Caco-2 (cell line): ENCODE measurements around the gene RHOT2. TPM values are rescaled to one million over a fixed set of nuclear protein-coding genes. Genes with fewer than 3 reads are reported as not detected.

ENCODE experiments used
- BruUV-seq: library from RNA; stranded (reverse); fragments of 400-500 nt; replicated peaks from 2 replicates; lab custom pipeline; 2021; lab: Mats Ljungman, UMichigan
- CTCF ChIA-PET: fragments of 300-600 bp; sonication (Branson Sonifier 250); formaldehyde crosslinking; loops from one replicate; lab custom pipeline; 2022; ENCODE audit warnings: antibody characterized with exemption; lab: Charles Lee
- POLR2A ChIA-PET: fragments of 300-600 bp; sonication (Branson Sonifier 250); formaldehyde crosslinking; loops from one replicate; lab custom pipeline; 2022; ENCODE audit warnings: antibody characterized with exemption; lab: Charles Lee
- DNase-seq, 2 experiments: peaks; one replicate each; pipeline versions ENCODE4 v3.0.0 to v3.0.0-alpha.2; 2020 to 2022
- H3K27me3 ChIP-seq: replicated peaks from 2 replicates; pipeline ENCODE4 v1.6.0; 2011; ENCODE audit warnings: low read length; ENCODE audit not compliant: control insufficient read depth, insufficient read depth
- H3K36me3 ChIP-seq: 2 replicates; pipeline ENCODE4 v1.5.1; 2011; ENCODE audit warnings: low read length; ENCODE audit not compliant: control insufficient read depth, insufficient read depth
- H3K4me1 ChIP-seq: fragments of 250-450 bp; sonication (Bioruptor Pico); 2 replicates; pipeline ENCODE4 v1.5.1; 2020; ENCODE audit warnings: mild to moderate bottlenecking
- H3K4me3 ChIP-seq: 2 replicates; pipeline ENCODE4 v1.5.1; 2011; ENCODE audit warnings: low read depth, mild to moderate bottlenecking, control low read depth, low read length
- H3K9me3 ChIP-seq: fragments of 250-450 bp; sonication (Bioruptor Pico); 2 replicates; pipeline ENCODE4 v1.5.1; 2020; ENCODE audit warnings: mild to moderate bottlenecking, moderate library complexity
- H3K27ac Mint-ChIP-seq: one replicate; pipeline ENCODE4 v1.8.0; 2022; ENCODE audit warnings: mixed read lengths; ENCODE audit not compliant: unreplicated experiment
- H3K27me3 Mint-ChIP-seq: one replicate; pipeline ENCODE4 v1.8.0; 2022; ENCODE audit warnings: mixed read lengths; ENCODE audit not compliant: insufficient read depth, unreplicated experiment
- H3K36me3 Mint-ChIP-seq: one replicate; pipeline ENCODE4 v1.8.0; 2022; ENCODE audit warnings: mild to moderate bottlenecking, mixed read lengths; ENCODE audit not compliant: insufficient read depth, unreplicated experiment
- H3K4me1 Mint-ChIP-seq: one replicate; pipeline ENCODE4 v1.8.0; 2022; ENCODE audit warnings: low read depth, mixed read lengths; ENCODE audit not compliant: unreplicated experiment
- H3K4me3 Mint-ChIP-seq: one replicate; pipeline ENCODE4 v1.8.0; 2022; ENCODE audit warnings: mild to moderate bottlenecking, moderate library complexity, mixed read lengths; ENCODE audit not compliant: unreplicated experiment
- H3K9me3 Mint-ChIP-seq: one replicate; pipeline ENCODE4 v1.8.0; 2022; ENCODE audit warnings: mixed read lengths; ENCODE audit not compliant: unreplicated experiment
- intact Hi-C: fragments of 100-400 bp; cut with micrococcal nuclease; formaldehyde crosslinking; loops from one replicate; pipeline ENCODE4 v1.10.0; 2022; ENCODE audit not compliant: unreplicated experiment
- total RNA-seq: library from RNA; stranded (reverse); gene quantifications from 2 replicates; pipeline ENCODE4 v1.2.3, GENCODE V29; 2022
- TF ChIP-seq, protein P1 (sequence below), 2 experiments: fragments of 200-600 bp in 1 of 2; IDR thresholded peaks; 1 replicate in 1 of 2; 2 replicates in 1 of 2; pipeline versions ENCODE4 v1.5.1 to v1.8.0; 2011 to 2022; ENCODE audit warnings: antibody characterized with exemption in 1 of 2, control low read depth in 1 of 2, inconsistent platforms in 1 of 2, low read depth in 1 of 2, low read length in 1 of 2, mild to moderate bottlenecking in 1 of 2, moderate library complexity in 1 of 2; ENCODE audit not compliant: insufficient read depth in 1 of 2, severe bottlenecking in 1 of 2, unreplicated experiment in 1 of 2

RHOT2 gene
- total RNA-seq, 1 experiment from 2014 or later, result 96.7 TPM

DNA sequence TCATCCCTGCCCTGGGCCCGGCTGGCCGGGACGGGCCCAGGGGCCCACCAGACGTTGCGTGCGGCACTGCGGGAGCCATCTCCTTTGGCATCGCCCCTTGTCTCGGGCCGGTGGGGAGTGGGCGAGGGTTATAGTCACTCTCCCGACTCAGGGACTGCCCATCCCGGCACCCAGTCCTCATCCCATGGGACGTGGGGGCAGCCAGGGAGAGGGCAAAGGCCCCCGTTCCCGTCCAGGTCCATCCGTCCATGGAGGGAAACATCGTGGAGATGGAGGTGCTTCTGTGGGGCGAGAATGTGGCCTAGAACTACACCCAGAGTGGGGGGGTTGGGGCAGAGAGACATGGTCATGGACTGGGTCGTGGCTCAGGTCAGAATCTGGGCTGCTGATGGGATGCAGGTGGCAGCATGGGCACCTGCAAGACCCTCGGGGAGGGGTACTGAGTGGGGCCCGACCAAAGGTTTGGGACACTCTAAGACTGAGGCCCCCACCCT is 21.2 kb upstream of the RHOT2 start:
- Mint-ChIP-seq H3K27ac (no peak overlapping the region), H3K4me3 (no peak overlapping the region), H3K4me1 (no peaks in the 10 kb centered on the region), H3K9me3 (no peaks in the 10 kb centered on the region), H3K27me3 (no peaks in the 10 kb centered on the region), H3K36me3 (peaks cover 25% of the 10 kb centered on the region)
- no TSS peak for BruUV-seq
- no peak overlapping the region for H3K4me3 ChIP-seq
- no peaks in the 10 kb centered on the region for H3K27me3 ChIP-seq
- H3K36me3 ChIP-seq, result no peaks in the 10 kb centered on the region; the same call in 1 of the 2 replicates
- intact Hi-C loops, result no loop called here
- peaks cover 17% of the 10 kb centered on the region for H3K4me1 ChIP-seq
- TF ChIP-seq, protein P1, sequence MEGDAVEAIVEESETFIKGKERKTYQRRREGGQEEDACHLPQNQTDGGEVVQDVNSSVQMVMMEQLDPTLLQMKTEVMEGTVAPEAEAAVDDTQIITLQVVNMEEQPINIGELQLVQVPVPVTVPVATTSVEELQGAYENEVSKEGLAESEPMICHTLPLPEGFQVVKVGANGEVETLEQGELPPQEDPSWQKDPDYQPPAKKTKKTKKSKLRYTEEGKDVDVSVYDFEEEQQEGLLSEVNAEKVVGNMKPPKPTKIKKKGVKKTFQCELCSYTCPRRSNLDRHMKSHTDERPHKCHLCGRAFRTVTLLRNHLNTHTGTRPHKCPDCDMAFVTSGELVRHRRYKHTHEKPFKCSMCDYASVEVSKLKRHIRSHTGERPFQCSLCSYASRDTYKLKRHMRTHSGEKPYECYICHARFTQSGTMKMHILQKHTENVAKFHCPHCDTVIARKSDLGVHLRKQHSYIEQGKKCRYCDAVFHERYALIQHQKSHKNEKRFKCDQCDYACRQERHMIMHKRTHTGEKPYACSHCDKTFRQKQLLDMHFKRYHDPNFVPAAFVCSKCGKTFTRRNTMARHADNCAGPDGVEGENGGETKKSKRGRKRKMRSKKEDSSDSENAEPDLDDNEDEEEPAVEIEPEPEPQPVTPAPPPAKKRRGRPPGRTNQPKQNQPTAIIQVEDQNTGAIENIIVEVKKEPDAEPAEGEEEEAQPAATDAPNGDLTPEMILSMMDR (IDR thresholded peaks at IDR 0.05; ENCODE audit: insufficient read depth in 1 of 2, low read depth in 1 of 2, low read length in 1 of 2, severe bottlenecking in 1 of 2, unreplicated experiment in 1 of 2), result no peak
- DNase-seq, result no peak
- CTCF ChIA-PET, result no interaction called here
- POLR2A ChIA-PET, result no interaction called here
- no peaks in the 10 kb centered on the region for H3K9me3 ChIP-seq

DNA sequence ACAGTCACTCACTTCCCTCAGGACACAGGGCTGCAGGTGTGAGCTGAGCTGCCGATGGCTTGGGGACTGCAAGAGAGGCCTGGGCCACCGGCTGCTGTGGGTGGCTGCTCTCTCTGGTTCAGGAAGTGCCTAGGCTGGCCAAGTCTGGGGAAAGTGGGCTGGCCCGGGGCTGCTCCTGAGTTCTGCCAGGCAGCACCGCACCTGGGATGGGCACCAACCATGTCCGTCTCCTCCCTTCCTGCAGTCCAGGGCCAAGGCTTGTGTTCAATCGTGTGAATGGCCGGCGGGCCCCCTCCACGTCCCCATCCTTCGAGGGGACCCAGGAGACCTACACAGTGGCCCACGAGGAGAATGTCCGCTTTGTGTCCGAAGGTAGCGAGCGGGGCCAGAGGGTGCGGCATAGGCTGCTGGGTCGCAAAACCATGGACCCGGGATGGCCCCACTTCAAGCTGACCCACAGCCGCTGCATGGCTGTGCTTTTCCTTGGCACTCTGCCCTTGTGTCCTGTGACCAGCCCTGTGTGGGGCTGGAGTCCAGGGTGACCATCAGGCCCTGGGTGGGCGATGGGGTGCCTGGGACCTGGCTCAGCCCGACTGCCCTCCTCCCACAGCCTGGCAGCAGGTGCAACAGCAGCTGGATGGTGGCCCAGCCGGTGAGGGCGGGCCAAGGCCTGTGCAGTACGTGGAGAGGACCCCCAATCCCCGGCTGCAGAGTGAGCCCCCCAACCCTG is 20.6 kb upstream of the RHOT2 start:
- Histone ChIP-seq H3K36me3 (no peaks in the 10 kb centered on the region; the same call in 1 of the 2 replicates), H3K9me3 (no peaks in the 10 kb centered on the region), H3K27me3 (no peaks in the 10 kb centered on the region), H3K4me1 (peaks cover 17% of the 10 kb centered on the region), H3K4me3 (no peak overlapping the region)
- H3K4me3 Mint-ChIP-seq, result no peak overlapping the region
- H3K4me1 Mint-ChIP-seq, result no peaks in the 10 kb centered on the region
- DNase-seq, result no peak
- POLR2A ChIA-PET, result no interaction called here
- no peaks in the 10 kb centered on the region for H3K9me3 Mint-ChIP-seq
- H3K36me3 Mint-ChIP-seq, result peaks cover 25% of the 10 kb centered on the region
- no peak overlapping the region for H3K27ac Mint-ChIP-seq
- intact Hi-C loops, result no loop called here
- CTCF ChIA-PET, result interaction anchor here (0.8 kb wide), 1 partner anchor 59 kb away, joined by 3 read pairs; no protein-coding TSS in a partner anchor
- TF ChIP-seq, protein P1 (IDR thresholded peaks at IDR 0.05; ENCODE audit: insufficient read depth in 1 of 2, low read depth in 1 of 2, low read length in 1 of 2, severe bottlenecking in 1 of 2, unreplicated experiment in 1 of 2), result no peak
- no TSS peak for BruUV-seq
- H3K27me3 Mint-ChIP-seq, result no peaks in the 10 kb centered on the region

DNA sequence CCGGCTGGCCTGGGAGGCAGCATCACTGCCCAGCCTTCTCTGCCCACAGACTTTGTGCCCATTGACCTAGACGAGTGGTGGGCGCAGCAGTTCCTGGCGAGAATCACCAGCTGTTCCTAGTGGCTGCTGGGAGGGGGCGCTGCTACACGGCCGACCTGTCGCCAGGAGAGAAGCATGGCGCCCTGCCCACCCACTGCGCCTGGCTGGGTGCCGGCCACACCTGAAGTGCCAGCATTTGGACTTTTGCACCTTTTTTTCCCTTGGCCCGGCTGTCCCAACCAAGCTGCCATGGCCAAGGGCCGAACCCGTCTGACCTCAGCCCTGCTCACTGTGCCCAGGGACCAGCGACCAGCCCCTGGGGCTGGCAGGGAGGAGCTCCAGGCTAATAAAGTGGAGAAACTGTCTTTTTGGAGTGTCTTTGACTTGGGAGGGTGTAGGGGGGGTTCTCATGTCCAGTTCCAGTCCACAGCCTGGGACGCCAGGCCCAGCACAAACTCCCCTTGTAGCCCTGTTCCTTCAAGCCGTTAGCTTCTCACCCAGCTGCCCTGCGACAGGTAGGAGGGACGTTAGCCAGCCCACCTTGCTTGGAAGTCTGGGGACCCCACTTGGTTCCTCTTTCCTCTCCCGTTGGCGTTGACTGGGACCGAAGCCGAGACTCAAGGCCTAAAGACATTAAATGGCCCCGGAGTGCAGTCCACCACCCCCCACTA is 19.7 kb upstream of the RHOT2 start:
- peak in 1 of 2 experiments; percentile 38 for DNase-seq
- no TSS peak for BruUV-seq
- POLR2A ChIA-PET, result interaction anchor here (1.7 kb wide), 1 partner anchor 12 kb away, joined by 5 read pairs; the partner anchor contains the start of gene METTL26

More for the DNA sequence above, 19.7 kb upstream of the RHOT2 start:
- peaks cover 25% of the 10 kb centered on the region for H3K36me3 Mint-ChIP-seq
- Histone ChIP-seq H3K9me3 (no peaks in the 10 kb centered on the region), H3K36me3 (no peaks in the 10 kb centered on the region; the same call in 1 of the 2 replicates), H3K27me3 (no peaks in the 10 kb centered on the region), H3K4me3 (peak overlapping the region; percentile 69), H3K4me1 (peaks cover 13% of the 10 kb centered on the region)
- no peaks in the 10 kb centered on the region for H3K4me1 Mint-ChIP-seq
- TF ChIP-seq, protein P1 (IDR thresholded peaks at IDR 0.05; ENCODE audit: insufficient read depth in 1 of 2, low read depth in 1 of 2, low read length in 1 of 2, severe bottlenecking in 1 of 2, unreplicated experiment in 1 of 2), result peak in 1 of 2 experiments; percentile 31
- no peaks in the 10 kb centered on the region for H3K9me3 Mint-ChIP-seq
- intact Hi-C loops, result no loop called here
- peak overlapping the region; percentile 72 for H3K4me3 Mint-ChIP-seq
- H3K27me3 Mint-ChIP-seq, result no peaks in the 10 kb centered on the region
- CTCF ChIA-PET, result interaction anchor here (0.8 kb wide), 1 partner anchor 59 kb away, joined by 3 read pairs; no protein-coding TSS in a partner anchor
- H3K27ac Mint-ChIP-seq, result peak overlapping the region; percentile 80
